Head of caudate nucleus (tissue), 42 donors: ENCODE measurements around the gene PCED1B.
A peak's percentile ranks its signal among the peaks of the same experiment; 100 is the strongest.

Experiments used
- DNase-seq, 42 donors: peaks; one replicate each; pipeline versions ENCODE4 v3.0.0 to v3.0.0-alpha.2; 2020 to 2021; ENCODE audit warnings: mixed read lengths in 7 of 42
- intact Hi-C: fragments of 100-400 bp; cut with DNase I; formaldehyde crosslinking; loops from one replicate; pipeline ENCODE4 v1.15.0; 2022

The PCED1B gene

DNA sequence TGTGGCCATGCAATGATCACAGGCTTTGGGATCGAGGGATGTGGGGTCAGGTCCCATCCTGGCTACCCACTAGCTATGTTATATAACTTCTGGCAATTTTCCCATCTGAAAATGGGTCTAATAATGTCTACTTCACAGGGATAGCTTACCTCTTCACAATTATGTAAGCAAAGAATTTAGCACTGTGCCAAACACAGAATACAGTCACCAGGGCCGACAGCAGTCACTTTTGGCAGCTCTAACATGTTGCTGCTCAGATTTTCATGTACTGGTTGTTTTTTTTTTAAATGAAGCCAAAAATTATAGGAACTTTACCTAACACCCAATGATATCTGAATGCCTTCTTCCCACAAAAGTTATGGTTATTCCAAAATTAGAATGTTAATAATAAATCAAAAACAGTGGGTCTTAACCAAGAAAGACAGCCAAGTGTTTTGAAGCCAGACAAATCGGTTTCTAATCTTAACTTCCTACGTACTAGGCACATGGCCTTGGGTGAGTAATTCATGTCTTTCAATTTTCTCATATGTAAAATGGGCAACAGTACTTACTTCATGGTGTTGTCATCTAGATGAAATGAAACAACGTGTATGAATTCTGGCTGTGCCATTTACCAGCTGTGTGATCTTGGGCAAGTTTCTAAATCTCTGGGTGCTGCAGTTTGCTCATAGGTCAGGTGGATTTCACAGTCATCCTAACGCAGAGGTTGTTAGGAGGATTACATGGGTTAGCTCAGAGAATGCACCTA lies 13.0 kb upstream of the PCED1B start:
- intact Hi-C loops, result no loop called here

DNA sequence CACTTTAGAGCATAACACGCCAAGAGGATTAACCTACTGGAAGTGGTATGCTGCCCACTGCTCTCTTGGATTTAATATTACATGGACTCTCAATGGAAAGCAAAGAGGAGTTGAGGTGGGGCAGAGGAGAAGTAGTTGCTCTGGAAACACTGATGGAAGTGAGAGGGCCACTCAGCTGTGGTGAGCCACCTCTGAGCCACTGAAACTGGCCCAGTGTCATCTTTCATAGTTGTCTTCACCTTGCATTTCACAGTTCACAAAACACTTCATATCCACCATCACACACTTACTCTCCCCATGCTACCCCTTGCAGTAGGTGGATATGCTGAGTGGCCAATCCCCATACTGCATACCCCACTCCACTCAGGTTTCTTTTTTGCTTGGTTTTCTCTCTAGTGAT lies 12.2 kb upstream of the PCED1B start:
- intact Hi-C loops, result no loop called here

More for the DNA sequence above, 13.0 kb upstream of the PCED1B start:
- no peak for DNase-seq

DNA sequence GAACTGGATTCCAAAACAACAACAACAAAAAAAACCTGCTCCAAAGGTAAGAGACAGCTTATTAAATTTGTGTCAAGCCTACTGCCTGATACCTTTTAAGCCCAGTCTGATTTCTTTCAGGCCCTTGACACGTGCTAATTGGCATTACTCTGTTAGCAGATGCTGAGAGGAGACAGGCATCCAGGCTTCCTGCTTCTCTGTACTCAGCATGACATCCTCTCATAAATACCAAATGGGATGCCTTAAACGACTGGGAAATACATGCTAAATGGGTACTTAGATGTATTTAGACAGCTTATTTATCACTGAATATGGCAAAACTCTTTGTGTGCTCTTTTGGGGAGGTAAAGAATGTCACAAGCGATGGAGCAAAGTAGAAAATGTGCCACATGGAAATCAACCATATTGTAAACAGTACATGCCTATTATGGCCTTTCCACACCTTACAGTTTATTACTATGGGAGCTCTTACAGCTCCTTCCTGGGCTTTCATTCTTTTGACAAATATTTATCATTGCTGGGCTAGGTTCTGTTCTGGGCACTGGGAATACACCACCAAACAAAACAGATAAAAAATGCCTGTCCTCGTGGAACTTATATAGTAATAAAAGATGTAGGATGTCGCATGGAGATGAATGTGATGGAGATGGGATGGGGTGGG lies 11.5 kb upstream of the PCED1B start:
- DNase-seq, result no peak
- intact Hi-C loops, result no loop called here

More for the DNA sequence above, 12.2 kb upstream of the PCED1B start:
- no peak for DNase-seq

DNA sequence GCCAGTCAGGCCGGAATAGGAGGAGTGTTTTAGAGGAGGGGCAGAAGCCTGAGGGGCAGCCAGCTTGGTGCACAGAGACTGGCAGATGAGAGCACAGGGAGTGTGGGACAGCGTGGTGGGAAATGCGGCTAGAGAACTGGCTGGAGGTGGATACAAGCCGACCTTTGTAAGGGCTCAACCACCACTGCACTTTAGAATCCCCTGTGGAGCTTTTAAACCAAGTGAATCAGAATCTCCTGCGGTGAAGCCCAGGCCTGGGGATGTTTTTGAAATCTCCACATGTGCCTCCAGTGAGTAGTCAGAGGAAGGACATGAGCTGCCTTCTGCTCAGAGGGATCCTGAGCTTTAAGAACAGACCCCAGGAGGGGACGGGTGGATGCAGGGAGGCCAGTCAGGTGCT lies 10.9 kb upstream of the PCED1B start:
- DNase-seq, result no peak
- intact Hi-C loops, result no loop called here

DNA sequence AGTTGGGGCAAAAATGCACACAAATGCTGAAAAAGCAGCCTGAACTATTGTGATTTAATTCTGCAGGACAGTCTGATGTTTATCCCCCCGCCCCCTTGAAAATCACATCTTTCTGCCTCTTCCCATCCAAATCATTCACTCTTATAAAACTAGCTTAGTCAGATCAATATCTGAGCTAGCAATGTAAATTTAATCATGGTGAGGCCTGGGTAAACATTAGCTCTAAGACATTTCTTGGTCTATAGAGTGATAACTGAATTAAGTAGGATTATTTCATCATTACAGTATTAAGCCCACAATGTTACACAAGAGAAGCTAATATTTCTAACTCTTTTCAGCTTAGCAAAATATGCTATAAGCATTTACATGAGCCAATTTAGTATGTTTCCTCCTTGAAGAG lies 9.1 kb upstream of the PCED1B start:
- intact Hi-C loops, result no loop called here

DNA sequence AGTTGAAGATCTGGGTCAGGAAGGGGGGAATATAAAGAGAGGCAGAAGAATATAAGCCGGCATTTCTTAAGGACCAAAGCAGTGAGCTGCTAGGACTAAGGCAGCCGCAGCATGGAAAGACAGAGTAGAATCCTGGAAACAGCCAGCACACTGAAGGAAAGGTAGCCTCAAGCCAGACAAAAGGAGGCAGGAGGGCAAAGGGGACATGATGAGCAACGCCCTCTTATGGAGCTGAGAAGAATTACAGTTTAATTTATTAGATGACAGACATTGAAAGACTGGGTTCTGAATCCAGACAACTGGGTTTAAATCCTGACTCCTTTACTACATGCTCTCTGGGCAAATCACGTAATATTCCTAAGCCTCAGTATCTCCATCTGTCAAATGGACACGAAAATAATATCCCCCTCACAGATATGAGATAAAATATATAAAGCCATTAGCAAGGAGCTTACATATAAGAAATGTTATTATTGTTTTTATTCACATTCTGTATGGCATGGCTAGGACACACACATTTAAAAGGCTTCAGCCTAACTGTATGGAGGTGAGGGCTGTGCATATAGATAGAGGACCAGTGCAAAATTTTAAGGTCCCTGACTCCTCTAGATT lies 8.1 kb upstream of the PCED1B start:
- intact Hi-C loops, result no loop called here
- no peak for DNase-seq

More for the DNA sequence above, 9.1 kb upstream of the PCED1B start:
- DNase-seq, result no peak

DNA sequence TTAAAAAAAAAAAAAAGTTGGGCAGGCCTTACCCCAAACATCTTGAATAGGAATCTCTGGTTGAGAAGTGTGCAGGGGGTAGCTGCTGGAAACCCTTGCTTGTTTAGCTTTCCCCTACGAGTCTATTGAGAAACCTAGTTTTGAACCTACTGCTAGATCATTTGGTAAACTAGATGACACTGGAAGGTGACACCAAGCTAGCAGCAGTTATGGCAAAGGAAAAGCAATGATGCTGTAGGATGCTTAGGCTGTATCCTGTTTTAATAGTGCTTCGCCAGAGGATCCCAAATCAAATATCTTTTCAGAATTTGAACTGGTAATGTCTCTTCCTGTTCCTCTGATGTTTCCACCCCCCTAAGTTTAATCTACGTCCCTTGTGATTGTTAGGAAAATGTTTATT lies 5.5 kb upstream of the PCED1B start:
- intact Hi-C loops, result no loop called here
- DNase-seq, result no peak

DNA sequence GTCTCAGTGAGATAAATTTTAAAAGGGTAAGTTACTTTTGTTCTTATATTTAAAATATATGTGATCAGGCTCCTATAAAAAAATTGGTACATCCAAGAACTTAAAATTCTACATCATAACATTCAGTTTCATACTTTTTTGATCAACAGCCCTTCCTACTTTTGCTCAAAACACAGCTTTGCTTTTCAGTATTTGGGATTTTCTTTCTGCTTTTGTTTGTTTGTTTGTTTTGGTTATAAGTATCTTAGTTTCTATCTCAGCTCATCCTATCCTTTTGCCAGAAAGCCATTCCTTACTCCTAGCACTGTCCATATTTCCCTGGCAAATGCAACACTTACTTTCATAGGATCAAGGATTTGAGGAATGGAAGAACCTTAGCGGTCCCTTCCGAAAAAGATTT lies 4.7 kb upstream of the PCED1B start:
- no peak for DNase-seq
- intact Hi-C loops, result no loop called here

DNA sequence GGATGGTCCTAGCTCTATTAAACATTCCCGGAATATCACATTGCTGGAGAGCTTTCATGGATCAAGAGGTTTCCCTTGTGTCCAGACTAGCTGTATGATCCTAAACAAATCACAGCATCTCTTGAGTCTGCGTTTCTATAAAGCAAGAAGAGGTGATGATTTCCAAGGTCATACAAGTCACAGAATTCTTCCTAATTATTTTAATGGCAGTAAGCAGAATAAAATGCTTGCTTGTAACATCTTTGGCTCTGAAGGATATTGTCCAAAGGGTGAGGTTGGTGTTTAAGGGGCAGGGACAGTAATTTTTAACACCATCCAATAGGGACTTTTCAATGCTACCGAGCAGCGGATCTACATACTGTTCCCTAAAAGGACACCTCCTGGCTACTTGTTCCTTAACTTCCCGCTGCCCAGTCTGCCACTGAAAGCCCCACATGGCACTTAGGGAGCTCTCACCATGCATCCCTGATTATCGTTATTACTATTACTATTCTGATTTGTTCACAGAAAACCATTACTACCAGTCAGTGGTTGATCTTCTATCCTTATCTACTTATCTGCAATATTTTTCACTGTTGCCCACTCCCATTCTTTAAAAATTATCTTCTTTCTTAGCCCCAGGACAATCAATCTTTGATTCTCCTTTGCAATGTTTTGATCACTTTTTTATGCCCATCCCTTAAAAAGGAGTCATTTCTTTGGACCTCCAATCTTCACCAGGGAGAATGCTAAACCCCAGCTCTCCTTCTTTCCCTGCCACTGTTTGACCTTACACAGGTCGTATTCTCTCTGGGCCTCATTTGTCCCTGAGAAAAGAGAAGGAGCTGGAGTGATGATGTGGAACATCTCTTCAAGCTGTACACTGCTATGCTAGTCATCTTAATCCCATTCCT lies 4.0 kb upstream of the PCED1B start:
- intact Hi-C loops, result no loop called here
- no peak for DNase-seq

DNA sequence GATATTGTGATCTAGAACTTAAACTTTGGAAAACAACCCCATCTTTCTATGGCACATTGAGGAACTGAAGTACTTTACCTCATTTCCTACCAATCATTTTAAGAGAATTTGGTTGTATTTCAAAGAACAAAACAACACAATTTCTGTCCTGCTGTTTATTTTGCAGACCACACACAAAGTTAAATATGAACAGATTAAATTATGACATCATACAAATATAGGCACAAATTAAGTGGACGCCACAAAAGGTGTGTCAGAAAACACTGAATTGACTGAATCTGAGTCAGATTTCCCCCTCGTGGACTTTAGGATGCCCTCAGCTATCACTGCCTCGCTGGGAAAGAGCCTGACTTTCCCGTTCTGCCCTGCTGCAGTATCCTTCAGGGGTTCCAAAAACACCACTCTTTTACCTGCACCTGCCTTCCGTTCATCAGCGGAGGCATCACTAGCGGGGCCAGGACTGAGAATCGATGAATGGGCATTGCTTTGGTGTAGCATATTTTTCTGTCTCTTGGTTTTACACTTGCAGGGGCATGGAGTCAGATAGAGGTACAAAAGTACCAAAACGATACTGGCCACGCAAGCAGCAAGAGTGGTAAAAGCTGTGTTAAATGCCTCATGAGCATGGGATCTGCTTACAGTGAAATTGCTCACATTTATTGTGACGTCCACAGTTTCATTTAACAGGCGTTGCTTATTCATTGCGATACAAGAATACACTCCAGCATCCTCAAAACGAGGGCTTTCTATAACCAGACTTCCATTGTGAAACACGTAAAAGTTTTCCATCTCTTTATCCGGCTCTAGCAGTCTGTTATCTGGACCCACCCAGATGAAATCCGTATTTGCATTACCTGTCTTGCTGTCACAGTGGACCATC lies 2.0 kb upstream of the PCED1B start:
- intact Hi-C loops, result no loop called here
- DNase-seq, result no peak

DNA sequence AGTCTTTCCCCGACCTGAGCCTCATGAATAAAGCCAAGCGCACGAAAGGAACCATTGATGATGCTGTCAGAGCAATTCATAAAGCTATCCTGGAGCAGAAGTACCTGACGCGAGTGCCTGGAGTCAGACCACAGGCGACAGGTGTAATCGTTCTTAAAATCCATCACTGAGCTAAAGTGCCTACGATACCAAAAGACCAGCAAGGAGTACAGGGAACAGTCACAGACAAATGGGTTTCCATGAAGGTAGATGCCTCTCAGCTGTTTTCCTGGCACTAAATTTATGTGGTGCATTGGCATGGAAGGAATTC lies 1.4 kb upstream of the PCED1B start:
- DNase-seq, result no peak
- intact Hi-C loops, result no loop called here

DNA sequence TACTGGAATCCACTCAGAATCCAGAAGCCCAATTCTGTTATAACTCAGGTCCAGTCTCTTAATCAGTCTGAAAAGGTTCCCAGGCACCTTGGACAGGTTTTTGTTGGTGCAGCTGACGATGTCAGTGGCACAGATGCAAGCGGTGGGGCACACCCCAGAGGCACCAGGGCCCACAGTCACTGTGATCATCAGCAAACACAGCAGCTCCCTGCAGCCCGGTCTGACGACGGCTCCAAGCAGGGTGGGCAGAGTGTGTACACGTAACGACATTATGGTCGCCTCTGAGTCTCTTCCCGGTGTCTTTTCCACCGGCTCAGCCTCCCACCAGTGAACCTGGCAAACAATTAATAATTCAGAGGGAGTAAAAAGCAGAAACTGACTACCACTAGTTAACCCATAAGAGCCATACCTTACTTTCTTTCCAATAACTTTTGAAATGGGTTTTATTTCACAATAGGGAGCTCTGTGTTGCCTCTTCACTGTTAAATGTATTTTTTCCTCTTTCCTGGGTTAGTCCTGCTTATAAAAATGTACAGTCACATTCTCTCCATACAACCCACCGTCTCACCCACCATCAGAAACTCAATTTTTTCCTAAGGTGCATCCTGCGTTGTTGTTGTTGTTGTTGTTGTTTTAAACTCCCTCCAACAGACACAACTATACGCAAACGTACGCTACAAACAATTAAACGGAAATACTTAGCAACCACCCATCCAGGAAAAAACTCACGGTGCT lies 521 bp upstream of the PCED1B start:
- intact Hi-C loops, result no loop called here
- DNase-seq, result peak in 9 of 42 donors; percentile 5 to 37 (median 13)

DNA sequence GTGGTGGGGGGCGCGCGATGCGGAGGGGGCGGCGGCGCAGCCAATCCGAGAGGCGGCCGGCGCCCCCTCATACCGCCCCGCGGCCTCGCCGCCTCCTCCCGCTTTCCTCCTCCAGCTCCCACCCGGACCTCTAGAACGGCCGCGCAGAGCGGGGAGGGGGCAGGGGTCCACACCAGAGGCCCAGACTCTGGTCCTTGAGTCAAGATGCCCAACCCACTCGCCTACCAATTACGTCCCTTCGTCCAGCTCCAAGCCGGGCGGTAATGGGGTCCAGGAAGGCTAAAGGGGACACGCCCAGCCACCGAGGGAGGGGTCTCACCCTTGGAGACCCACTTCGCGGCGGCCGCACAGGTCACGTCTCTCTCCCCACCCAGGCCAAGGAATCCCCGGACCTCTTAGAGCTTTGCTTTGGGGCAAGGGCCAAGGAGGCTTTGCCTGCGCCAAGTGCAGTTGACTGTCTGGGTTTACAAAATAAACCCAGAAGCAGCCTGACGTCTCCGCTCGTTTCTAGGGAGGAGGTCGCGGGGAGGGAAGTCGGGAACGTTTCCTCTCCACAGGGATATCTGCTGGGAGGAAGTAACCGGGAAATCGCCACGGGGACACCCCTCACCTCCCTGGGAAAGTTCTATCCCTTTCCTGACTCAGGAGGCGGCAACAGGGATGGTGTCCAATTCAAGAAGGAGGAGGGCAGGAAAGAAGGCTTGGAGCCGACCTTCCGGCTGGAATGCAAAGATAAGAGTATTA lies 732 bp downstream of the PCED1B start:
- intact Hi-C loops, result no loop called here
- DNase-seq, result peak in 28 of 42 donors; percentile 6 to 47 (median 20)

DNA sequence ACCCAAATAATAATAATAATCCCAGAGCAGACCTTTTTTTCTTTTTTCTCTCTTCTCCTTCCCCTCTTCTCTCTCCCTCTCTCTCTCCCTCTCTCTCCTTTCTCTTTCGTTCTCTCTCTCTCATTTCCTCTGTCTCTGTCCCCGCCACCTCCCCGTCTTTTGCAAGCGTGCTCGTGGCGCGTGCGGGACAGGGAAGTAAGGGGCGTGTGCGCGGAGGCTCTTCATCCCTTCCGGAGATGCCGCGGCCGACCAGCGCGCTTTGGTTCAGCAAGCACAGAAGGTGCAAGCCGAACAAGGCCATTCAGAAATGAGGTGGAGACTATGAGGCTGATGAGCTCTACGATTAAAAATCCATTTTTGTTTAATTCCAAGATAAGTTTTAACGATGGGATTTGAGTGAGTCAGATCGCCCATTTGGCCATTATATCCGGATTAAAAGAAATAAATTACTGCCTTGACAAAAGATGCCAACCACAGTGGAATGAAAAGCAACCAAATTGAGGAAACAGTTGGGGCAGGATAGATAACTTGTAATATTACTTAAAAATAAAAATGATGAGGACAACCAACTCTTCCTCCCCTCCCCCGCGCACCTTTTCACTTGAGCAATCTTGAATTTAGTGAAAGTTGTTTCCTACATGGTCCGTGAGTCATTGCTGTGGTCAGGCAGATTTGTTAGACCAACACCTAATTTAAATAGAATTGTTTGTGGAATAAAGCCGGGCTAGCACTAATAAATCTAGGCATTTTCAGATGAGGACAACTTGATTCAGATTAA lies 1.5 kb downstream of the PCED1B start:
- intact Hi-C loops, result no loop called here
- peak in 30 of 42 donors; percentile 10 to 54 (median 22) for DNase-seq

DNA sequence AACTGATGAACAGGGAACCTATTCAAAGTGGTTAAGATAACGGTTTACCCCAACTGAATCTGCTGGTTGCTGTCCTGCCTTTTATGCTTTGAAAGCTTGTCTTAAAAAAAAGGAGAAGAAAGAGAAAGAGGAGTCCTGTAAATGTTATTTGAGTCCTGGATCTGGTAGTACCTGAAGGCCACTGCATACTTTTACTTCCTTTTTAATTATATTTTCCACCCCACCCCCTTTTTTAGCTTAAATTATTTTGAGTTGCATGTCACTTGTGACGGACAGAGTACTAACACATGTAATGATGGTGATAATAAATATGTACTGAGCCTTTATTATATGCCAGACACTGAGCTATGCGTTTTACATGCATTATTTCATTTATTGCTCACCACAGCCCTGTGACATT lies 2.9 kb downstream of the PCED1B start:
- intact Hi-C loops, result no loop called here
- DNase-seq, result no peak

DNA sequence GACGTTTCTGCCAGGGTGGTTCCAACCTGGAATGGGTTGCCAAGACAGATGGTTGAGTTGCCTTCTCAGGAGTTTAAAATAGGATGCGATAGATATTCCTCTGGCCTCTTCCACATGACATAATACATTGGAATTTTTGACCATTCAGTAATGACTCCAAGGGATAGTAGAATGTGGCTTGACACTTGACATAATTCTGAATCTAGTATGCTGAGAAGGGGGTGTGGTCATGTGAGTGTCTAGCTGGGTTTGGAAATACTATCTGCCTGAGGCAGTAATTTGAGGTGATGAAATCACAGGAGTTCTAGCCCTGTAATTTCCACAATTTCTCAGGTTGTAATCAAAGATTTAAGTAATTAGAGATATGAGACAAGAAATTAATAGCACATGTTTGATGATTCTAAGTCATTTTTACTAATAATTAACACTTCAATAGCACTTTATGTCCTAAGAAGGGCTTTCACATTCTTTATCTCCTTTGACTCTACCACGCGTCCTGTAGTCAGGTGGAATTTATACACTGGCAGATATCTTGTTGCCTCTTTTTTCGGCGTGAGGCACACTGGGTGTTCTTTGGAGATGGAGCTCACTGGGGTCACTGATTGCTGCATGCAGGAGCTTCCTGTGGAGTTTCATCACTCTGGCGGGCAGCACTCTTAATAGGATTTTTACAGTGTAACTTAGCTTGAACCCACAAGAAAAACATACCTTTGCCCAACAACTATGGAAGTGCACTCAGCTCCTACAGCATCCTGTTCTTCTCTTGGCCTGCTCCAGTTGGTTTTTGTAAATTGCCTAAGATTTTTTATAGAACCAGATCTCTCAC lies 3.6 kb downstream of the PCED1B start:
- intact Hi-C loops, result no loop called here
- no peak for DNase-seq
